ENCODE results near the gene ZSWIM9. TPM values are rescaled to one million over a fixed set of nuclear protein-coding genes. Genes with fewer than 3 reads are reported as not detected.

The ZSWIM9 gene
- total RNA-seq, 2 donors from 2014 or later = 4.4 to 9.3 TPM

DNA sequence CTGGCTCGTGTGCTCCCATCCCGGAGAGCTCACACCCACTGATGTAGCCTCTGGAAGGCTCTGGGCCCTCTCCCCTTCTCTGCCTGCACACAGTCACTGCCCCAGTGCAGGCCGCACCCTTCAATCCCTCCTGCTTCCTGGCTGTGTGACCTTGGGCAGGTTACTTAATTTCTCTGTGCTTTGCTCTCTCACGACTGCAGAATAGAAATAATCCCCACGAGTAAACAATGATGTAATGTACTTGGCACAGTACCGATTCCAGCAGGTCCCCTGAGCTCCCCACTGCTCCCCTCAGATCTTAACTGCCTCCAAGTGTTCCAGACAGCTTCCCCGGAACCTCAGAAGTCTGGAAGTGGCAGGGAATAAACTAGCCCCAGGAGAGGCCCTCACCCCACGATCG, 16.5 kb upstream of the ZSWIM9 start:
- ATAC-seq (ENCODE audit: insufficient number of reproducible peaks, low FRiP score, low read depth) = no peak
- H3K4me1 ChIP-seq (ENCODE audit: control insufficient read depth in 1 of 2, low read depth in 2 of 2) = no peaks in the 10 kb centered on the region
- TF ChIP-seq, protein P1, sequence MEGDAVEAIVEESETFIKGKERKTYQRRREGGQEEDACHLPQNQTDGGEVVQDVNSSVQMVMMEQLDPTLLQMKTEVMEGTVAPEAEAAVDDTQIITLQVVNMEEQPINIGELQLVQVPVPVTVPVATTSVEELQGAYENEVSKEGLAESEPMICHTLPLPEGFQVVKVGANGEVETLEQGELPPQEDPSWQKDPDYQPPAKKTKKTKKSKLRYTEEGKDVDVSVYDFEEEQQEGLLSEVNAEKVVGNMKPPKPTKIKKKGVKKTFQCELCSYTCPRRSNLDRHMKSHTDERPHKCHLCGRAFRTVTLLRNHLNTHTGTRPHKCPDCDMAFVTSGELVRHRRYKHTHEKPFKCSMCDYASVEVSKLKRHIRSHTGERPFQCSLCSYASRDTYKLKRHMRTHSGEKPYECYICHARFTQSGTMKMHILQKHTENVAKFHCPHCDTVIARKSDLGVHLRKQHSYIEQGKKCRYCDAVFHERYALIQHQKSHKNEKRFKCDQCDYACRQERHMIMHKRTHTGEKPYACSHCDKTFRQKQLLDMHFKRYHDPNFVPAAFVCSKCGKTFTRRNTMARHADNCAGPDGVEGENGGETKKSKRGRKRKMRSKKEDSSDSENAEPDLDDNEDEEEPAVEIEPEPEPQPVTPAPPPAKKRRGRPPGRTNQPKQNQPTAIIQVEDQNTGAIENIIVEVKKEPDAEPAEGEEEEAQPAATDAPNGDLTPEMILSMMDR (IDR thresholded peaks at IDR 0.05) = no peak
- no peaks in the 10 kb centered on the region for H3K27me3 ChIP-seq (replicated peaks; ENCODE audit: insufficient read depth)
- H3K9me3 ChIP-seq = no peaks in the 10 kb centered on the region
- DNase-seq (ENCODE audit: low spot score) = no peak
- no peak overlapping the region for H3K27ac ChIP-seq
- no peak overlapping the region for H3K4me3 ChIP-seq
- peaks cover 3% of the 10 kb centered on the region for H3K36me3 ChIP-seq

DNA sequence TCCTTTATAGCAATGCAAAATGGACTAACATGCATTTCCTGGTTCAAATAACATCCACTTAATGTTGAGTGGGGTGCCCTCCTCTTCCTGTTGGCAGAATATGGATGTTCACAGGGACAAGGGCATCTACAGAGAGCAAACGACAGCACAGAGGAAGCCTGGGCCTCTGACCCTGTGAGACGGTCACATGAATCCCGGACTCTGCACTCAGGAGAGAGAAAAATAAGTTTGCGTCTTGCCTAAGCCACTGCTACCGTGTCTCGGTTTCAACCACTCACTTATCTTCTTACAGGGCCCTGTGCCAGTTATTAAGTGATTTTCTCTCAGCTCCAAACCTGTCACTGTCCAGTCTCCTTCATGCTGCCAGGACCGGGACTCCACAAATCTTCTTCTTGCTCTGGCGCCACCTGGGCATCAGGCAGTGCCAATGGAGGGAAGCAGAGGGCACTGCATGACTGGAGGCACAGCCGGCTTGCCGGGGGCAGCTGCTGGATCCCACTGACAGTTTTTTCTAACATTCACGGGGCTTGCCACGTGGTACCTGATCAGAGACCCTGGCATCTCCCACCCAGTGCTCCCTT, 12.2 kb upstream of the ZSWIM9 start:
- Histone ChIP-seq H3K4me3 (no peak overlapping the region), H3K9me3 (no peaks in the 10 kb centered on the region), H3K36me3 (peaks cover 4% of the 10 kb centered on the region), H3K27me3 (replicated peaks; ENCODE audit: insufficient read depth) (no peaks in the 10 kb centered on the region), H3K27ac (no peak overlapping the region), H3K4me1 (ENCODE audit: control insufficient read depth in 1 of 2, low read depth in 2 of 2) (no peaks in the 10 kb centered on the region)
- ATAC-seq (ENCODE audit: insufficient number of reproducible peaks, low FRiP score, low read depth) (no peak), DNase-seq (ENCODE audit: low spot score) (no peak)
- TF ChIP-seq, protein P1 (IDR thresholded peaks at IDR 0.05) = no peak

DNA sequence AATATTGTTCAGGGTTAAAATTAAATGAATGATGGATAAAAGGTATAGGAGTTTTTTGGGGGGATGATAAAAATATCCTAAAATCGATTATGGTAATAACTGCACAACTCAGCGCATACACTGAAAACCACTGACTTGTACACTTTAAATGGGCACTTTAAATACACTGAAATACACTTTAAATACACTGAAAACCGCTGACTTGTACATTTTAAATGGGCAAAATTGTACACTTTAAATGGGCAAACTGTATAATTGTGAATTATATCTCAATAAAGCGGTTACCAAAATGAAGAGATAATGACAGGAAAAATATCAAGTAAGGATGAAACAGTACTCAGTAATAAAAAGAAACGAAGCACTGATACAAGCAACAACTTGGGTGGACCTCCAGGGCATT, 1.8 kb upstream of the ZSWIM9 start:
- H3K27ac ChIP-seq = no peak overlapping the region
- no peak for ATAC-seq (ENCODE audit: insufficient number of reproducible peaks, low FRiP score, low read depth)

DNA sequence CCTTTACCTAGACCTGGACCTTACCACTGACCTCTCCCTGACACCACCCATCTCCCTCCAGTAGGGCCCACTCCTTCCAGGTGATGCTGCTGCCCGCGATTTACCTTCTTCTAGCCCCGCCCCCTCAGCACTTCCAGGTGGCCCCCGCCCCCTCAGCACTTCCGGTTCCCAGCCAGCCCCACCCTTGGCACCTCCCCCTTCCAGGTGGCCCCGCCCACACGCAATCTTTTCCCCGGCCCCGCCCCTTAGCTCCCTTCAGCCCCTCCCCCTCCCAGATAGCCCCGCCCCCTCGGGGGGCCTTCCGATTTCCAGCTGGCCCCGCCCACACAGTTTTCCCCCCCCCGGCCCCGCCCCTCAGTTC, 922 bp upstream of the ZSWIM9 start:
- TF ChIP-seq, protein P1 (IDR thresholded peaks at IDR 0.05) = no peak
- Histone ChIP-seq H3K27ac (peak overlapping the region in 1 of 2 donors; percentile 90), H3K9me3 (no peaks in the 10 kb centered on the region), H3K4me1 (ENCODE audit: control insufficient read depth in 1 of 2, low read depth in 2 of 2) (peaks cover 5 to 16% of the 10 kb centered on the region in 2 donors), H3K36me3 (peaks cover 3% of the 10 kb centered on the region), H3K27me3 (replicated peaks; ENCODE audit: insufficient read depth) (no peaks in the 10 kb centered on the region), H3K4me3 (peak overlapping the region; percentile 96)
- ATAC-seq (ENCODE audit: insufficient number of reproducible peaks, low FRiP score, low read depth) = peak; percentile 22
- DNase-seq (ENCODE audit: low spot score) = peak; percentile 20

More for the DNA sequence above, 1.8 kb upstream of the ZSWIM9 start:
- Histone ChIP-seq H3K9me3 (no peaks in the 10 kb centered on the region), H3K4me1 (ENCODE audit: control insufficient read depth in 1 of 2, low read depth in 2 of 2) (peaks cover 5 to 16% of the 10 kb centered on the region in 2 donors), H3K27me3 (replicated peaks; ENCODE audit: insufficient read depth) (no peaks in the 10 kb centered on the region), H3K4me3 (no peak overlapping the region), H3K36me3 (peaks cover 3% of the 10 kb centered on the region)
- TF ChIP-seq, protein P1 (IDR thresholded peaks at IDR 0.05) = no peak
- DNase-seq (ENCODE audit: low spot score) = no peak

DNA sequence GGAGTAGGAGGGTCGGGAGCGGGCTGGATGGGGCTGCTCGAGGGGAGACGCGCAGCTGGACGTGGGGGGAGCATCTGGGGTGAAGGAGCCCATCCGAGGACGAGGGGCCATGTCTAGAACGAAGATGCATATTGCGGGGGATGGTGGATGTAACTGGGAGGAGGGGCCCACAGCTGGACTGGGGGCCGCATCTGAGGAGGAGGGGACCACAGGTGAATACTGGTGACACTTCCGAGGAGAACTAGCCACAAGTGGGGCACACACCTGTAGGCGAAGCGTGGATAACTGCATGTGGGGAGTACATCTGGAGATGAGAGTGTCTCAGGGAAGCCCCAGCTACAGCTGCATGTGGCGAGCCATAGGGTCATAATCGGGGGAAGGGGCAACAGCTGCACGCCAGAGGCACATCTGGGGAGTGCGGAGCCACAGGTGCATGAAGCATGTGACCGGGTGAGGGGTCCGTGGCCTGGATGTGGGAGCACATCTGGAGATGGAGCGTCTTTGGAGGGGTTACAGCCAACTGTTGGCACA, 402 bp downstream of the ZSWIM9 start:
- peaks cover 5 to 16% of the 10 kb centered on the region in 2 donors for H3K4me1 ChIP-seq (ENCODE audit: control insufficient read depth in 1 of 2, low read depth in 2 of 2)
- DNase-seq (ENCODE audit: low spot score) (no peak), ATAC-seq (ENCODE audit: insufficient number of reproducible peaks, low FRiP score, low read depth) (no peak)
- H3K36me3 ChIP-seq = peaks cover 3% of the 10 kb centered on the region
- TF ChIP-seq, protein P1 (IDR thresholded peaks at IDR 0.05) = no peak
- H3K4me3 ChIP-seq = peak overlapping the region; percentile 96
- no peaks in the 10 kb centered on the region for H3K27me3 ChIP-seq (replicated peaks; ENCODE audit: insufficient read depth)
- peak overlapping the region; percentile 38 to 90 for H3K27ac ChIP-seq
- H3K9me3 ChIP-seq = no peaks in the 10 kb centered on the region

Measured in thoracic aorta (tissue), 2 donors.